DOHH2 (cell line): Measurements from ENCODE around the gene CYP46A1.

ENCODE experiments used
- CTCF ChIP-seq: fragments of 200-600 bp; sonication (generic); IDR thresholded peaks from one replicate; pipeline ENCODE4 v1.5.1; 2014; ENCODE audit warnings: antibody characterized with exemption, mild to moderate bottlenecking, low read depth, low read length; ENCODE audit not compliant: poor library complexity, severe bottlenecking
- EZH2phosphoT487 ChIP-seq: fragments of 200-600 bp; sonication (generic); IDR thresholded peaks from 2 replicates; pipeline ENCODE4 v1.6.1; 2017; ENCODE audit warnings: borderline replicate concordance, mild to moderate bottlenecking, antibody characterized with exemption, low read length, moderate library complexity, mixed read lengths

- TF ChIP-seq CTCF (no peak), EZH2phosphoT487 (no peak)
These were observed 13.5 kb upstream of the CYP46A1 start for GRCh38 chr14:99670361-99671234.
